Forelimb muscle (tissue), 1 donor: ENCODE data around the gene ESPN. TPM values are rescaled to one million over a fixed set of nuclear protein-coding genes. Genes with fewer than 3 reads are reported as not detected.

Experiments
- polyA plus RNA-seq: library from polyadenylated mRNA; unstranded; fragments of 120-200 nt; gene quantifications from one replicate; pipeline ENCODE4 v1.2.1, GENCODE V29; 2013; ENCODE audit not compliant: insufficient read length

ESPN gene
- polyA plus RNA-seq, 1 donor = 3.0 TPM

Other genes starting within 250 kb of the ESPN start
- 0.14 TPM for gene CHD5, start 244.5 kb upstream of the ESPN start, polyA plus RNA-seq
- gene RPL22, start 225.2 kb upstream of the ESPN start, polyA plus RNA-seq = 687 TPM
- 28.1 TPM for gene RNF207, start 218.7 kb upstream of the ESPN start, polyA plus RNA-seq
- gene ICMT, start 188.8 kb upstream of the ESPN start, polyA plus RNA-seq = 37.6 TPM
- gene HES3, start 180.6 kb upstream of the ESPN start, polyA plus RNA-seq = not detected
- 17.2 TPM for gene GPR153, start 163.7 kb upstream of the ESPN start, polyA plus RNA-seq
- gene ACOT7, start 31.0 kb upstream of the ESPN start, polyA plus RNA-seq = 13.4 TPM
- not detected for gene HES2, start 4.9 kb upstream of the ESPN start, polyA plus RNA-seq
- gene TNFRSF25, start 41.4 kb downstream of the ESPN start, polyA plus RNA-seq = 10.4 TPM
- 10.6 TPM for gene PLEKHG5, start 66.9 kb downstream of the ESPN start, polyA plus RNA-seq
- 13.6 TPM for gene NOL9, start 129.7 kb downstream of the ESPN start, polyA plus RNA-seq
- 5.5 TPM for gene TAS1R1, start 130.5 kb downstream of the ESPN start, polyA plus RNA-seq
- gene ZBTB48, start 155.2 kb downstream of the ESPN start, polyA plus RNA-seq = 23.8 TPM
- 41.1 TPM for gene KLHL21, start 178.1 kb downstream of the ESPN start, polyA plus RNA-seq
- gene PHF13, start 189.0 kb downstream of the ESPN start, polyA plus RNA-seq = 18.4 TPM
- gene THAP3, start 200.1 kb downstream of the ESPN start, polyA plus RNA-seq = 16.8 TPM